WTC11 (cell line): ENCODE measurements around the gene CRX. TPM values are rescaled to one million over a fixed set of nuclear protein-coding genes. Genes with fewer than 3 reads are reported as not detected.

Source experiments
- ATAC-seq: fragments of 200-7000 bp; cut with Tn5 transposase; 2 replicates; pipeline ENCODE4 v1.10.0; 2021; ENCODE audit warnings: mild to moderate bottlenecking, moderate library complexity
- CTCF ChIA-PET: fragments of 300-600 bp; sonication (Branson Sonifier 250); formaldehyde crosslinking; loops from one replicate; lab custom pipeline; 2021; ENCODE audit warnings: antibody characterized with exemption; lab: Charles Lee
- POLR2A ChIA-PET: fragments of 350-600 bp; sonication (Branson Sonifier 250); formaldehyde crosslinking; loops from one replicate; lab custom pipeline; 2021; ENCODE audit warnings: antibody characterized with exemption; lab: Charles Lee
- DNase-seq: peaks from one replicate; pipeline ENCODE4 v3.0.0; 2021; ENCODE audit warnings: low spot score
- H3K27ac Mint-ChIP-seq: 2 replicates; pipeline ENCODE4 v1.8.0; 2021; ENCODE audit warnings: mixed read lengths
- H3K27me3 Mint-ChIP-seq: 2 replicates; pipeline ENCODE4 v1.8.0; 2021; ENCODE audit warnings: low read depth, mild to moderate bottlenecking, moderate library complexity, mixed read lengths
- H3K36me3 Mint-ChIP-seq: 2 replicates; pipeline ENCODE4 v1.8.0; 2021; ENCODE audit warnings: mixed read lengths
- H3K4me1 Mint-ChIP-seq: 2 replicates; pipeline ENCODE4 v1.8.0; 2022; ENCODE audit warnings: mixed read lengths
- H3K4me3 Mint-ChIP-seq: 2 replicates; pipeline ENCODE4 v1.8.0; 2021; ENCODE audit warnings: mild to moderate bottlenecking, moderate library complexity, mixed read lengths
- H3K9me3 Mint-ChIP-seq: 2 replicates; pipeline ENCODE4 v1.8.0; 2021; ENCODE audit warnings: mixed read lengths
- ELF4 ChIP-seq: sonication (generic); formaldehyde crosslinking; IDR thresholded peaks from 2 replicates; pipeline ENCODE4 v1.8.1; 2022; ENCODE audit warnings: low read depth, mild to moderate bottlenecking, moderate library complexity, missing genetic modification reagents
- FOXP1 ChIP-seq: sonication (generic); formaldehyde crosslinking; IDR thresholded peaks from 2 replicates; pipeline ENCODE4 v1.8.0; 2022; ENCODE audit warnings: missing genetic modification reagents, mild to moderate bottlenecking, moderate library complexity, borderline replicate concordance
- GRHL2 ChIP-seq: fragments of 250-450 bp; sonication (Bioruptor Pico); IDR thresholded peaks from 2 replicates; pipeline ENCODE4 v1.8.0; 2022; ENCODE audit warnings: mild to moderate bottlenecking, moderate library complexity; ENCODE audit not compliant: insufficient replicate concordance, severe bottlenecking
- GTF2I ChIP-seq: fragments of 250-450 bp; sonication (Bioruptor Pico); conservative IDR thresholded peaks from 2 replicates; pipeline ENCODE4 v1.4.0; 2021; ENCODE audit warnings: mild to moderate bottlenecking
- JAZF1 ChIP-seq: fragments of 250-450 bp; sonication (Bioruptor Pico); IDR thresholded peaks from 2 replicates; pipeline ENCODE4 v1.9.0; 2021; ENCODE audit warnings: moderate library complexity, mild to moderate bottlenecking, inconsistent platforms
- NR1H2 ChIP-seq: sonication (generic); formaldehyde crosslinking; IDR thresholded peaks from 2 replicates; pipeline ENCODE4 v1.9.0; 2021; ENCODE audit warnings: mild to moderate bottlenecking, moderate library complexity, missing genetic modification reagents
- NR3C1 ChIP-seq: sonication (generic); formaldehyde crosslinking; conservative IDR thresholded peaks from 2 replicates; pipeline ENCODE4 v1.8.1; 2023; ENCODE audit warnings: low read depth, mild to moderate bottlenecking, missing genetic modification reagents
- RELA ChIP-seq: sonication (generic); formaldehyde crosslinking; IDR thresholded peaks from 2 replicates; pipeline ENCODE4 v1.8.1; 2022; ENCODE audit warnings: missing genetic modification reagents, mild to moderate bottlenecking, borderline replicate concordance
- RORB ChIP-seq: fragments of 250-450 bp; sonication (Bioruptor Pico); IDR thresholded peaks from 2 replicates; pipeline ENCODE4 v1.9.0; 2021; ENCODE audit warnings: mild to moderate bottlenecking
- SOX15 ChIP-seq: fragments of 250-450 bp; sonication (Bioruptor Pico); IDR thresholded peaks from 2 replicates; pipeline ENCODE4 v1.9.0; 2021; ENCODE audit warnings: mild to moderate bottlenecking
- TP53 ChIP-seq: sonication (generic); formaldehyde crosslinking; IDR thresholded peaks from 2 replicates; pipeline ENCODE4 v1.8.1; 2023; ENCODE audit warnings: mild to moderate bottlenecking, missing genetic modification reagents
- ZNF121 ChIP-seq: sonication (generic); formaldehyde crosslinking; IDR thresholded peaks from 2 replicates; pipeline ENCODE4 v1.8.0; 2023; ENCODE audit warnings: missing genetic modification reagents
- ZNF416 ChIP-seq: fragments of 250-450 bp; sonication (Bioruptor Pico); IDR thresholded peaks from 2 replicates; pipeline ENCODE4 v1.9.0; 2021; ENCODE audit warnings: mild to moderate bottlenecking, inconsistent platforms
- ZNF671 ChIP-seq: fragments of 250-450 bp; sonication (Bioruptor Pico); IDR thresholded peaks from 2 replicates; pipeline ENCODE4 v1.8.0; 2021; ENCODE audit warnings: mild to moderate bottlenecking
- total RNA-seq: library from RNA; stranded (reverse); gene quantifications from 3 replicates; pipeline ENCODE4 v1.2.3, GENCODE V29; 2021
- TF ChIP-seq, protein P1 (sequence below): sonication (generic); formaldehyde crosslinking; IDR thresholded peaks from 2 replicates; pipeline ENCODE4 v1.8.1; 2022; ENCODE audit warnings: low read depth, mild to moderate bottlenecking, moderate library complexity, missing genetic modification reagents, borderline replicate concordance
- TF ChIP-seq, protein P2 (sequence below): sonication (generic); formaldehyde crosslinking; conservative IDR thresholded peaks from 2 replicates; pipeline ENCODE4 v1.8.1; 2023; ENCODE audit warnings: mild to moderate bottlenecking, low read depth, missing genetic modification reagents, moderate library complexity
- TF ChIP-seq, protein P3 (sequence below): fragments of 200-600 bp; IDR thresholded peaks from 2 replicates; pipeline ENCODE4 v1.8.0; 2022; ENCODE audit warnings: antibody characterized with exemption
- TF ChIP-seq, protein P4 (sequence below): sonication (generic); formaldehyde crosslinking; IDR thresholded peaks from 2 replicates; pipeline ENCODE4 v1.8.1; 2022; ENCODE audit warnings: mild to moderate bottlenecking, moderate library complexity, missing genetic modification reagents
- TF ChIP-seq, protein P5 (sequence below): fragments of 250-450 bp; sonication (Bioruptor Pico); conservative IDR thresholded peaks from 2 replicates; pipeline ENCODE4 v1.9.0; 2021; ENCODE audit warnings: mild to moderate bottlenecking
- TF ChIP-seq, protein P6 (sequence below): fragments of 250-450 bp; sonication (Bioruptor Pico); IDR thresholded peaks from 2 replicates; pipeline ENCODE4 v2.1.2; 2022; ENCODE audit warnings: mild to moderate bottlenecking, moderate library complexity

Gene CRX
- total RNA-seq, 1 experiment from 2014 or later, result 0.17 TPM

DNA sequence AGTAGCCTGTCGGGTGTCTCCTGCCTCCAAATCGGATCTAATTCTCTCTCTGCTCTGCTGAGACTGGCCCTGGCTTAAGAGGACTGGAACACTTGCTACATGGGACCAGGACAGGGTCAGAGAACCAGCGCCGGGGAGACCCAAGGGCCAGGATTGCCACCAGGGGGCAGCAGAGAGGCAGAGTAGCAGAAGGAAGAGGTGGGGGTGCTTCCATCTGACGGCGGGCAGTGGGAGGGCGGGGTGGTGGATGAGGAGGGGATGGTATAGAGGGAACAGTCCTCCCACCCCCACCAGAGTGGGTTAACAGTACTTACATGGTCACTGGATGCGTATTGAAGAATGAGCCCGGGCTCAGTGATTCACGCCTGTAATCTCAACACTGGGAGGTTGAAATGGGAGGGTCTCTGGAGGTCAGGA is 31.3 kb upstream of the CRX start:
- peak overlapping the region; percentile 57; the same call in 1 of the 2 replicates for H3K27ac Mint-ChIP-seq
- H3K4me1 Mint-ChIP-seq, result peaks cover 10% of the 10 kb centered on the region
- no peaks in the 10 kb centered on the region for H3K27me3 Mint-ChIP-seq
- DNase-seq (peak; percentile 100), ATAC-seq (peak; percentile 91)
- TF ChIP-seq ELF4 (CRISPR knock-in tag), result no peak
- TF ChIP-seq ZNF121 (CRISPR knock-in tag), result peak; percentile 76; the same call in 1 of the 2 replicates
- TF ChIP-seq, protein P1, sequence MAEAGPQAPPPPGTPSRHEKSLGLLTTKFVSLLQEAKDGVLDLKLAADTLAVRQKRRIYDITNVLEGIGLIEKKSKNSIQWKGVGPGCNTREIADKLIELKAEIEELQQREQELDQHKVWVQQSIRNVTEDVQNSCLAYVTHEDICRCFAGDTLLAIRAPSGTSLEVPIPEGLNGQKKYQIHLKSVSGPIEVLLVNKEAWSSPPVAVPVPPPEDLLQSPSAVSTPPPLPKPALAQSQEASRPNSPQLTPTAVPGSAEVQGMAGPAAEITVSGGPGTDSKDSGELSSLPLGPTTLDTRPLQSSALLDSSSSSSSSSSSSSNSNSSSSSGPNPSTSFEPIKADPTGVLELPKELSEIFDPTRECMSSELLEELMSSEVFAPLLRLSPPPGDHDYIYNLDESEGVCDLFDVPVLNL (CRISPR knock-in tag), result no peak
- no peak for TF ChIP-seq ZNF671 (CRISPR knock-in tag)
- no peak for TF ChIP-seq NR3C1
- TF ChIP-seq, protein P2, sequence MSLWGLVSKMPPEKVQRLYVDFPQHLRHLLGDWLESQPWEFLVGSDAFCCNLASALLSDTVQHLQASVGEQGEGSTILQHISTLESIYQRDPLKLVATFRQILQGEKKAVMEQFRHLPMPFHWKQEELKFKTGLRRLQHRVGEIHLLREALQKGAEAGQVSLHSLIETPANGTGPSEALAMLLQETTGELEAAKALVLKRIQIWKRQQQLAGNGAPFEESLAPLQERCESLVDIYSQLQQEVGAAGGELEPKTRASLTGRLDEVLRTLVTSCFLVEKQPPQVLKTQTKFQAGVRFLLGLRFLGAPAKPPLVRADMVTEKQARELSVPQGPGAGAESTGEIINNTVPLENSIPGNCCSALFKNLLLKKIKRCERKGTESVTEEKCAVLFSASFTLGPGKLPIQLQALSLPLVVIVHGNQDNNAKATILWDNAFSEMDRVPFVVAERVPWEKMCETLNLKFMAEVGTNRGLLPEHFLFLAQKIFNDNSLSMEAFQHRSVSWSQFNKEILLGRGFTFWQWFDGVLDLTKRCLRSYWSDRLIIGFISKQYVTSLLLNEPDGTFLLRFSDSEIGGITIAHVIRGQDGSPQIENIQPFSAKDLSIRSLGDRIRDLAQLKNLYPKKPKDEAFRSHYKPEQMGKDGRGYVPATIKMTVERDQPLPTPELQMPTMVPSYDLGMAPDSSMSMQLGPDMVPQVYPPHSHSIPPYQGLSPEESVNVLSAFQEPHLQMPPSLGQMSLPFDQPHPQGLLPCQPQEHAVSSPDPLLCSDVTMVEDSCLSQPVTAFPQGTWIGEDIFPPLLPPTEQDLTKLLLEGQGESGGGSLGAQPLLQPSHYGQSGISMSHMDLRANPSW (CRISPR knock-in tag), result no peak
- TF ChIP-seq, protein P3, sequence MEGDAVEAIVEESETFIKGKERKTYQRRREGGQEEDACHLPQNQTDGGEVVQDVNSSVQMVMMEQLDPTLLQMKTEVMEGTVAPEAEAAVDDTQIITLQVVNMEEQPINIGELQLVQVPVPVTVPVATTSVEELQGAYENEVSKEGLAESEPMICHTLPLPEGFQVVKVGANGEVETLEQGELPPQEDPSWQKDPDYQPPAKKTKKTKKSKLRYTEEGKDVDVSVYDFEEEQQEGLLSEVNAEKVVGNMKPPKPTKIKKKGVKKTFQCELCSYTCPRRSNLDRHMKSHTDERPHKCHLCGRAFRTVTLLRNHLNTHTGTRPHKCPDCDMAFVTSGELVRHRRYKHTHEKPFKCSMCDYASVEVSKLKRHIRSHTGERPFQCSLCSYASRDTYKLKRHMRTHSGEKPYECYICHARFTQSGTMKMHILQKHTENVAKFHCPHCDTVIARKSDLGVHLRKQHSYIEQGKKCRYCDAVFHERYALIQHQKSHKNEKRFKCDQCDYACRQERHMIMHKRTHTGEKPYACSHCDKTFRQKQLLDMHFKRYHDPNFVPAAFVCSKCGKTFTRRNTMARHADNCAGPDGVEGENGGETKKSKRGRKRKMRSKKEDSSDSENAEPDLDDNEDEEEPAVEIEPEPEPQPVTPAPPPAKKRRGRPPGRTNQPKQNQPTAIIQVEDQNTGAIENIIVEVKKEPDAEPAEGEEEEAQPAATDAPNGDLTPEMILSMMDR, result peak; percentile 85
- TF ChIP-seq, protein P4, sequence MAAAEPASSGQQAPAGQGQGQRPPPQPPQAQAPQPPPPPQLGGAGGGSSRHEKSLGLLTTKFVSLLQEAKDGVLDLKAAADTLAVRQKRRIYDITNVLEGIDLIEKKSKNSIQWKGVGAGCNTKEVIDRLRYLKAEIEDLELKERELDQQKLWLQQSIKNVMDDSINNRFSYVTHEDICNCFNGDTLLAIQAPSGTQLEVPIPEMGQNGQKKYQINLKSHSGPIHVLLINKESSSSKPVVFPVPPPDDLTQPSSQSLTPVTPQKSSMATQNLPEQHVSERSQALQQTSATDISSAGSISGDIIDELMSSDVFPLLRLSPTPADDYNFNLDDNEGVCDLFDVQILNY, result 0 out of 2 replicates have a peak, but pooled peaks have one; percentile 21
- TF ChIP-seq, protein P5, sequence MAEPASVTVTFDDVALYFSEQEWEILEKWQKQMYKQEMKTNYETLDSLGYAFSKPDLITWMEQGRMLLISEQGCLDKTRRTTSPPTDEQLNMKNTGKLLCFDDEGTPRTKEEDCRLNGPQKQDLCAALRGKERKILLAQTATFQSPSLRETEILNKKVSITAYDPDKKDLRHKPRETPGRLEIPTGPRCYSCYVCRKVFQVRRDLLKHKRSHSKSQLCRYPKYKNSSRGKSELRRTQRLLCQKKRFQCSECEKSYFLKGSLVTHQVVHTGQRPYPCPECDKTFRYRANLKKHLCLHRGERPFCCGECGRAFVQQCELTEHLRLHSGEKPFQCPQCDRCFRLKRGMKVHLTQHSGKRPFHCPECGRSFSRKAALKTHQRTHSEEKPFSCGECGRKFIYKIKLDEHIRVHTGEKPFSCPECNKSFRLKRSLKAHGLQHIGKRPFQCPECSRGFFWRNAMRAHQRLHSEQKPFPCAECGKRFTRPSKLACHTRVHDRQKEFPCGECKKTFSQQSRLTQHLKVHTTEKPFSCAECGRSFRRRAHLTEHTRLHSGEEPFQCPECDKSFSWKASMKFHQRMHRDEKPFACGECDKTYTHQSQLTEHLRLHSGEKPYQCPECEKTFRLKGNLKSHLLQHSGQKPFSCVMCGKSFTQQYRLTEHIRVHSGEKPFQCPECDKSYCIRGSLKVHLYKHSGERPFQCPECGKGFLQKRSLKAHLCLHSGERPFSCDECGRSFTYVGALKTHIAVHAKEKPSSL (CRISPR knock-in tag), result no peak
- H3K36me3 Mint-ChIP-seq, result peaks cover 11% of the 10 kb centered on the region
- POLR2A ChIA-PET, result interaction anchor here (1.0 to 1.2 kb wide), 2 partner anchors 25 to 59 kb away, joined by 3 to 4 read pairs; no protein-coding TSS in a partner anchor
- peaks cover 9% of the 10 kb centered on the region for H3K9me3 Mint-ChIP-seq
- CTCF ChIA-PET, result interaction anchor here (0.6 to 7.5 kb wide), 27 partner anchors 10 to 361 kb away, joined by 3 to 368 read pairs (median 4); partner anchors contain the start of genes CRX, EHD2, KPTN and SELENOW
- H3K4me3 Mint-ChIP-seq, result peak overlapping the region; percentile 25; the same call in 1 of the 2 replicates

DNA sequence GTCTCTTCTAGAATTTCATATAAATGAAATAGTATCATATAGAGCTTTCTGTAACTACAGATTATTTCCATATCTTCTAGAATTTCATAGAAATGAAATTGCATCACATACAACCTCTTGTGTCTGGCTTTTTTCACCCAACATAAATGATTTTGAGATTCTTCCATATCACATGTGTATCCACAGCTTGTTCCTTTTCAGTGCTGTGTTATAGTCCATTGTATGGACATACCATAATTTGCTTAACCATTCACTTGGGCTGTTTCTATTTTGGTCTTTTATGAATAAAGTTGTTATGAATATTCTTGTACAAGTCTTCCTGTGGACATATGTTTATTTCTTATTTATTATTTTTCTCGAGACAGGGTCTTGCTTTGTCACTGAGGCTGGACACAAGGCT is 29.1 kb upstream of the CRX start:
- peak; percentile 87 for TF ChIP-seq GTF2I (CRISPR knock-in tag)
- no peak for TF ChIP-seq RORB (CRISPR knock-in tag)
- TF ChIP-seq, all 79 proteins: peak for 1
- ChIA-PET POLR2A (no interaction called here), CTCF (interaction anchor here (0.9 to 7.5 kb wide), 2 partner anchors 27 to 76 kb away, joined by 3 to 368 read pairs; no protein-coding TSS in a partner anchor)
- no peak for ATAC-seq
- peaks cover 10% of the 10 kb centered on the region for H3K4me1 Mint-ChIP-seq
- no peak for DNase-seq
- H3K27ac Mint-ChIP-seq, result no peak overlapping the region
- peaks cover 5% of the 10 kb centered on the region; the same call in 1 of the 2 replicates for H3K36me3 Mint-ChIP-seq
- H3K4me3 Mint-ChIP-seq, result no peak overlapping the region
- peaks cover 9% of the 10 kb centered on the region for H3K9me3 Mint-ChIP-seq
- no peaks in the 10 kb centered on the region for H3K27me3 Mint-ChIP-seq

DNA sequence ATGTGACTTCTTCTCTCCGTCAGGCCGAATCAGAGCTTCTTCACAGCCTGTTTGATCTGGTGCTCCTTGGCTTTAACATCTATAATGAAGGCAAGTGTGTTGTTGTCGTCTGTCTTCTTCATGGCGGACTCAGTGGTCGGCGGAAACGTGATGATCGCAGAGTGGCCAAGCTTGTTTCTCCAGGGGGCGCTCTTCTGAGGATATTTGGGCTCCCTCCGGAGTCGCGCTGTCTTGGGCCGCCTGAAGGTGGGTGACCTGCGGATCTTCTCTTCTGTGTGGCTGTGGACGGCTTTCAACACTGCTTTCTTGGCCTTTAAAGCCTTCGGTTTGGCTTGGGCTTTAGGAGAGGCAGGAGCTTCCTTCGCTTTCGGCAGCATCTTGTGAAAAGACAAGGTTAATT is 27.2 kb upstream of the CRX start:
- Mint-ChIP-seq H3K36me3 (peaks cover 5% of the 10 kb centered on the region; the same call in 1 of the 2 replicates), H3K4me3 (no peak overlapping the region), H3K27me3 (no peaks in the 10 kb centered on the region), H3K27ac (no peak overlapping the region), H3K4me1 (peaks cover 7% of the 10 kb centered on the region), H3K9me3 (peaks cover 9% of the 10 kb centered on the region)
- peak; percentile 57 for DNase-seq
- POLR2A ChIA-PET, result interaction anchor here (0.6 to 1.0 kb wide), 2 partner anchors 17 to 55 kb away, joined by 3 to 7 read pairs; no protein-coding TSS in a partner anchor
- CTCF ChIA-PET, result interaction anchor here (0.6 to 3.0 kb wide), 15 partner anchors 10 to 366 kb away, joined by 3 to 23 read pairs (median 5); partner anchors contain the start of genes EHD2 and SELENOW
- peak; percentile 18 for ATAC-seq
- TF ChIP-seq RELA (no peak), GRHL2 (CRISPR knock-in tag) (no peak), ZNF416 (CRISPR knock-in tag) (no peak), NR1H2 (CRISPR knock-in tag) (no peak), TP53 (CRISPR knock-in tag) (no peak), JAZF1 (CRISPR knock-in tag) (no peak), SOX15 (CRISPR knock-in tag) (no peak), FOXP1 (CRISPR knock-in tag) (no peak)
- TF ChIP-seq, protein P1 (CRISPR knock-in tag), result no peak
- TF ChIP-seq, protein P6, sequence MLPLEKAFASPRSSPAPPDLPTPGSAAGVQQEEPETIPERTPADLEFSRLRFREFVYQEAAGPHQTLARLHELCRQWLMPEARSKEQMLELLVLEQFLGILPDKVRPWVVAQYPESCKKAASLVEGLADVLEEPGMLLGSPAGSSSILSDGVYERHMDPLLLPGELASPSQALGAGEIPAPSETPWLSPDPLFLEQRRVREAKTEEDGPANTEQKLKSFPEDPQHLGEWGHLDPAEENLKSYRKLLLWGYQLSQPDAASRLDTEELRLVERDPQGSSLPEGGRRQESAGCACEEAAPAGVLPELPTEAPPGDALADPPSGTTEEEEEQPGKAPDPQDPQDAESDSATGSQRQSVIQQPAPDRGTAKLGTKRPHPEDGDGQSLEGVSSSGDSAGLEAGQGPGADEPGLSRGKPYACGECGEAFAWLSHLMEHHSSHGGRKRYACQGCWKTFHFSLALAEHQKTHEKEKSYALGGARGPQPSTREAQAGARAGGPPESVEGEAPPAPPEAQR (CRISPR knock-in tag), result peak; percentile 57; the same call in 1 of the 2 replicates
